ENCODE measurements around the gene HRH2.
"Not testable (repeated sequence)": the region's sequence is repeated elsewhere in the genome, so short reads cannot be mapped to it uniquely, and the experiment has no call there.

Gene HRH2

GRCh38 chr5:175649967-175650366 is 7.9 kb upstream of the HRH2 start:
- no peak for DNase-seq (ENCODE audit: low read depth)

GRCh38 chr5:175650430-175651205 is 7.3 kb upstream of the HRH2 start:
- not testable (repeated sequence) for DNase-seq (ENCODE audit: low read depth)

- DNase-seq (ENCODE audit: low read depth), result no peak
These were observed 4.9 kb upstream of the HRH2 start for GRCh38 chr5:175652741-175653663.

GRCh38 chr5:175653763-175654162 is 4.1 kb upstream of the HRH2 start:
- no peak for DNase-seq (ENCODE audit: low read depth)

GRCh38 chr5:175654339-175654738 is 3.5 kb upstream of the HRH2 start:
- no peak for DNase-seq (ENCODE audit: low read depth)

GRCh38 chr5:175654807-175655206 is 3.1 kb upstream of the HRH2 start:
- no peak for DNase-seq (ENCODE audit: low read depth)

DNA sequence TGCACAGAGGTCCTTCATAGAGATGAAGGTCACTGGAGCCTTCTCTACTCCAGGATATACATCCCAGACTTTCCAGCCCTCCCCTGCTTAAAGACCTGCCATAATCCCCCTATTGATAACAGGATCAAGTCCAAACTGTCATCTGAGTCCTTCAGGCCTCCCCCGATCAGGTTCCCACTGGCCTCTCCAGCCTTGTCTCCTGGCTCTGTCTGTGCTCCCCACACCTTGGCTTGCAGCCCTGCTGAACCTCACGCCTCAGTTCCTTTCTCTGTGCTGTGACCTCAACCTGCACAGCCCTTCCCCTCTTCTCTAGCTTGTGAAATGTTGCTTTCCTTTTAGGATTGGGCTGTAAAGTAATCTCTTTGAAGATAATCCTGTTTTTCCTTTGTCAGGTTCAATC is 2.5 kb upstream of the HRH2 start:
- DNase-seq (ENCODE audit: low read depth), result no peak

DNA sequence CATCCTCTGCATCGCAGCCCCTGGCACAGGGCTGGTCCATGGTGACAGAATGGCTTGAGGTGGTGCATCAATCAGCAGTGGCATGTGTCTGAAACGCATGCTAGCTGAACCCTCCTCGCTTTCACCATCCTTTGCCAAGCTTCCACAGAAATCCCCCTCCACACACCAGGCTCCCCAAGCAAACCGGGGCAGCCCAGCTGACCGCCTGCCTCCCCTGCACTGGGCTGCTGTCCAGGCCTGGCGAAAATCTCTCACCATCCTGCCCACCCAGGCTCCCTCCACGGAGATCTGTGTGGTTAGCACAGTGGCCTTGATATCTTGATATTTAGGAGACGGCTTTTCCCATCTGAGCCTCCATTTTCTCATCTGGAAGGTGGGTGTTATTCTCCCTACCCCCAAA is 905 bp upstream of the HRH2 start:
- DNase-seq (ENCODE audit: low read depth), result no peak

DNA sequence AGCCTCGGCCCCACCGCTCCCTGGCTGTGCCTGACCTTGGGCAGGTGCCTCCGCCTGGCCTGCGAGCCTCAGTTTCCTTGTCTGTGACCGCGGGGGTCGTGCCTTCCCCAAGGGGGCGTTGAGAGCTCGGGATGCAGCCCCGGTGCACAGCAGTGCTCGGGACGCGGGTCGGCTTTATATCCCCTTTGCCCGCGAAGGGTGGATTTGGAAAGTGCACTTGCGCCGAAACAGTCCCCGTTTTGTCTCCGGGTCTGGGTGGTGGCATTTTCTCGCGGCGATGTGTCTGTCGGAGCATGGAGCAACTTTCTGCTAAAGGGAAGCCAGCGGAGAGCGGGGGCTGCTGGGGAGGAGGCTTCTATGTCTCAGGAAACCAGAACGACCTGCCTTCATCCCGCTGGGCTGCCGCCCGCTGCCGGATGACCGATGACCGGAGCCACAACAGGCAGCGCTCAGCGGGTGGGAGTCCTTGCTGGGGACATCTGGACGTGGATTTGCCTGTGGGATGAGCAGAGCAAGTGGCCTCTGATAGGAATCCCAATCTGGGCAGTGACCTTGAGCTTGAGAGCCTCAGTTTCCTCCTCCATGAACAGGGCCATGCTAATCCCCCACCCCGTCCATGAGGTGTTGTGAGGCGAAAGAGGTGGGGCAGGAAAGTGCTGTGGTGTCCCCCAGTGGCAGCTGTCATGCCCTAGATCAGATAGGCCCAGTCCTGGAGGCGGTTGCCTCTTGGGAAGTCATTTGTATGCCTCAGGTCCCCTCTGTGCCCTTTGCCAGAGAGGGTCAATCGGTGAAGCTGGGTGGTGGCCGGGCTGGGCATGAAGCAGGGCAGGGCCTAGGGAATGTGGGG is 651 bp downstream of the HRH2 start:
- no peak for DNase-seq (ENCODE audit: low read depth)

DNA sequence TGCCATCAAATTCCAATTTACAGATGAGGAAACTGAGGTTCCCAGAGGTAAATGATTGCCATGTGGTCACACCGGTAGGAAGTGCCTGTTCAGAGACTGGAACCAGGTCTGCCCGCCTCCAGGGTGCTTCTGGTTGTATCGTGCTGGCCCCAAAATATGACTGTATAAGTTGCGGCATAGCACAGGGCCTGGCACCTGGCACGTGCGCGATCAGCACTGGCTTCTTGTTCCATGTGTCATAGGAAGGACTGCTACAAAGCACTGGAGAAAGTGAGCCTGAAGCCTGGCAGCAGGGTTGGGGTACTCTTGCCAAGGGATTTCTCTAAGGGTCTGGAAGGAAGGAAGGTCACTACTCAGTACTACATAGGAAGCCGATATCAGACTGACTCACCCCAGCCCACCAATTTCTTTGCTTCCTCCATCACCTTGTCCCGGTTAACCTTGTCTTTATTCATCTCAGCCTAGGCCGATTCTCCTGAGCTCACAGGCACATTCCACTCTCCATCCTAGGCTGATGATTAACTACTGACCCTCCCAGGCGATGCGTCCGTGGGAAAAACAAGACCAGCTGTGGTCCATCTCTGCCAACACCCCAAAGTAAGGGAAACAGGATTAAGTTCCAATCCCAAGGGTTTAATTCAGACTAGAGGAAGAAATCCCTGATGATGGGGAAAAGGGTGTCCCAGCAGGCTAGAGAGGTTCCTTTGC is 1.8 kb downstream of the HRH2 start:
- no peak for DNase-seq (ENCODE audit: low read depth)

GRCh38 chr5:175663186-175664184 is 5.6 kb downstream of the HRH2 start:
- DNase-seq (ENCODE audit: low read depth), result no peak

- no peak for DNase-seq (ENCODE audit: low read depth)
These were observed 6.9 kb downstream of the HRH2 start for GRCh38 chr5:175664723-175665122.

DNA sequence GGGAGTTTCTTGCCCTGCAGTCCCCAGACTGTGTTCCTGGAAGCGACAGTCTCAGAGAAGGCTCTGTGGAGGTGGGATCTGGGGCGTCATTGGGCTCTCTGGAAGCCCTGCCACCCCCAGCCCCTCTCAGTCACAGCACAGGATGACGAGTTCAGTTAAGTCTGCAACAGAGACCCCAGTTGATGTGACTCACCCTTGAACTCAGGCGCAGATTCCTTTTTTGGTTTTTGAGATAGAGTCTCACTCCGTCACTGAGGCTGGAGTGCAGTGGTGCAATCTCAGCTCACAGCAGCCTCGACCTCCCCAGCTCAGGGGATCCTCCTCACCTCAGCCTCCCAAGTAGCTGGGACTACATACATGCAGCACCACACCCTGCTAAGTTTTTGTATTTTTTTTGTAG is 8.3 kb downstream of the HRH2 start:
- DNase-seq (ENCODE audit: low read depth), result no peak

- DNase-seq (ENCODE audit: low read depth), result no peak
These were observed 10.1 kb downstream of the HRH2 start for GRCh38 chr5:175668006-175668405.

DNA sequence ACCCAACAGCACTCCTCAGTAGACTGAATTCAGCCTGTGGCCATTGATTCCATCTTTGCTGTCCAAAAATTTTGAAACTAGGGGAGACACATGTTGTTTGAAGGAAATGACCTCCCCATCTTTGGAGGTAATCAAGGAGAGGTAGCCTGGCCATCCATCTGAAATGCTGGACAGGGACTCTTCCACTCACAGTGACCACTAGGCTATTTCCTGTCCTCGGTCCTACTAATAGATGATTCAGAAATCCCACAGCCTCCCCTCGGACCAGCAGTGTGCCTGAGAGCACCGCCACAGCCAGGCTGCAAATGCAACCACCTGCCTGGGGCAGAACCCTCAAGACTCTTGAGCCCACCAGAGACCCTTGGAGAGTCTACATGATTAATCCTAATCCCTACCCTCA is 12.5 kb downstream of the HRH2 start:
- DNase-seq (ENCODE audit: low read depth), result no peak

GRCh38 chr5:175671013-175671412 is 13.1 kb downstream of the HRH2 start:
- no peak for DNase-seq (ENCODE audit: low read depth)

GRCh38 chr5:175672976-175673648 is 15.2 kb downstream of the HRH2 start:
- DNase-seq (ENCODE audit: low read depth), result no peak

DNA sequence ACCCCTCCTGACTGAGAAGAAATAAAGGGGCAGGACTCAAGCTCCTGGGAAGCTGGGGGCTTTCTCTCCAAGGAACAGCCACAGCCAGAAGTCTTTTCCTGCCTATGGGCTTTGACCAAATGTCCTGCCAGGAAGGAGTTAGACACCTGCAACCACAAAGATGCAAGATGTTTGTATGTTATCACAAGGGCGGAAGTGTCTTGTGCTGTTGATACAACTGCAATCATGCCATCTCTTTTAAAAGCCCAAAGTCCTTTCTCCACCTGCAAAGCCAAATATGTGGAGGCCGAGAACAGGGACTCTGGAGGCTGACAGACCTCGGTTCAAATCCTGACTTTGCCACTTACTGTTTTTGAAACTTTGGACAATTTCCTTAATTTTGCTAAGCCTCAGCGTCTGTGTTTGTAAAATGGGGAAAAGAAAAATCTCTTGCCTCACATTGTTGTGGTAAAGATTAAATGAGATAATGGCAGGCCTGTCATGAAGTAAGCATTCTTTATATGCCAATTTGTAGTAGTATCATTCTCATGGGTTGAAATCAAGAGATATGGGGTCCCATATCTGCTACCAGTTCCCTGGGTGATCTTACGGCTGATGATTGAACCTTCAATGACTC is 17.0 kb downstream of the HRH2 start:
- DNase-seq (ENCODE audit: low read depth), result no peak

- no peak for DNase-seq (ENCODE audit: low read depth)
These were observed 18.0 kb downstream of the HRH2 start for GRCh38 chr5:175675873-175676272.
